NCI-H128 (cell line): ENCODE measurements around the gene ALDH3A1.
"Not testable (repeated sequence)": the region's sequence is repeated elsewhere in the genome, so short reads cannot be mapped to it uniquely, and the experiment has no call there.

Source experiments
- DNase-seq: peaks from one replicate; lab custom pipeline; 2025; ENCODE audit not compliant: unreplicated experiment; lab: John Stamatoyannopoulos, UW

ALDH3A1 gene

GRCh38 chr17:19747829-19748806 is at the start of gene ALDH3A1:
ALDH3A1 (minus strand) TSS chr17:19748298; CDS start chr17:19745129, 3,169 bp downstream.
- DNase-seq = no peak

GRCh38 chr17:19796457-19796856 is 48.4 kb upstream of the ALDH3A1 start:
- no peak for DNase-seq

GRCh38 chr17:19791918-19792550 is 43.9 kb upstream of the ALDH3A1 start:
- DNase-seq = no peak

GRCh38 chr17:19787733-19788357 is 39.7 kb upstream of the ALDH3A1 start:
- no peak for DNase-seq

GRCh38 chr17:19785854-19786253 is 37.8 kb upstream of the ALDH3A1 start:
- DNase-seq = no peak

- no peak for DNase-seq
Measured at GRCh38 chr17:19781488-19782458, 33.7 kb upstream of the ALDH3A1 start.

GRCh38 chr17:19780846-19781245 is 32.7 kb upstream of the ALDH3A1 start:
- no peak for DNase-seq

- no peak for DNase-seq
Measured at GRCh38 chr17:19773534-19773933, 25.4 kb upstream of the ALDH3A1 start.

- DNase-seq = no peak
Measured at GRCh38 chr17:19771971-19772630, 24.0 kb upstream of the ALDH3A1 start.

- DNase-seq = no peak
Measured at GRCh38 chr17:19770985-19771735, 23.1 kb upstream of the ALDH3A1 start.

- no peak for DNase-seq
Measured at GRCh38 chr17:19769946-19770652, 22.0 kb upstream of the ALDH3A1 start.

GRCh38 chr17:19768046-19768782 is 20.1 kb upstream of the ALDH3A1 start:
- no peak for DNase-seq

GRCh38 chr17:19766421-19767270 is 18.5 kb upstream of the ALDH3A1 start:
- peak; percentile 6 for DNase-seq

GRCh38 chr17:19766016-19766415 is 17.9 kb upstream of the ALDH3A1 start:
- DNase-seq = no peak

- not testable (repeated sequence) for DNase-seq
Measured at GRCh38 chr17:19763991-19764390, 15.9 kb upstream of the ALDH3A1 start.

GRCh38 chr17:19763416-19763815 is 15.3 kb upstream of the ALDH3A1 start:
- no peak for DNase-seq

- peak; percentile 21 for DNase-seq
Measured at GRCh38 chr17:19762515-19762961, 14.4 kb upstream of the ALDH3A1 start.
